HS-27A (cell line): ENCODE data around the gene CES3.

ENCODE experiments used
- DNase-seq: peaks from one replicate; pipeline ENCODE4 v3.0.0-alpha.2; 2012; ENCODE audit warnings: low read depth, missing footprints

CES3 gene, protein sequence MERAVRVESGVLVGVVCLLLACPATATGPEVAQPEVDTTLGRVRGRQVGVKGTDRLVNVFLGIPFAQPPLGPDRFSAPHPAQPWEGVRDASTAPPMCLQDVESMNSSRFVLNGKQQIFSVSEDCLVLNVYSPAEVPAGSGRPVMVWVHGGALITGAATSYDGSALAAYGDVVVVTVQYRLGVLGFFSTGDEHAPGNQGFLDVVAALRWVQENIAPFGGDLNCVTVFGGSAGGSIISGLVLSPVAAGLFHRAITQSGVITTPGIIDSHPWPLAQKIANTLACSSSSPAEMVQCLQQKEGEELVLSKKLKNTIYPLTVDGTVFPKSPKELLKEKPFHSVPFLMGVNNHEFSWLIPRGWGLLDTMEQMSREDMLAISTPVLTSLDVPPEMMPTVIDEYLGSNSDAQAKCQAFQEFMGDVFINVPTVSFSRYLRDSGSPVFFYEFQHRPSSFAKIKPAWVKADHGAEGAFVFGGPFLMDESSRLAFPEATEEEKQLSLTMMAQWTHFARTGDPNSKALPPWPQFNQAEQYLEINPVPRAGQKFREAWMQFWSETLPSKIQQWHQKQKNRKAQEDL

GRCh38 chr16:66961065-66961744, at the start of gene CES3:
Gene CES3, plus strand, starts transcription at chr16:66961266. Its CDS starts 42 bp downstream, at chr16:66961308.
- DNase-seq, result peak; percentile 40

- DNase-seq, result no peak
These were observed 49.3 kb upstream of the CES3 start for GRCh38 chr16:66911801-66912200.

DNA sequence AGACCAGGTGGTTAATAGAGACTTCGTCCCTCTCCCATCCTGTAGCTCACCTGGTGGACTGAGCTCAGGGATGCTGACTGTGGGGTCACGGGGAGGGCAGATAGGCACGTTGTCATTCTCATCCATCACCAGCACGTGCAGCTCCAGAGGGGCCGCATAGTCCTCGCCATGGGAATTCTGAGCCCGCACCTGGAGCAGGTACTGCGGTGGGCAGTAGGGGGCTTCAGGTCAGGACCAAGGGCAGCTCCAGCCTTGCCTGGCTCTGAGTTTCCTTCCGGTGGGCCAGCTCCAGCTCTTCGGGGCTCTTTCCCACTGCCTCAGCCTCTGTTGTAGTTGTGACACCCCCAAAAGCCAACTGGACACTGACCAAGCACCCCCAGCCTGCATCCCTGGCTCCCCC, 48.0 kb upstream of the CES3 start:
- DNase-seq, result no peak

GRCh38 chr16:66913711-66914110, 47.4 kb upstream of the CES3 start:
- DNase-seq, result no peak

- no peak for DNase-seq
These were observed 46.5 kb upstream of the CES3 start for GRCh38 chr16:66914541-66914940.

GRCh38 chr16:66915041-66915440, 46.0 kb upstream of the CES3 start:
- no peak for DNase-seq

DNA sequence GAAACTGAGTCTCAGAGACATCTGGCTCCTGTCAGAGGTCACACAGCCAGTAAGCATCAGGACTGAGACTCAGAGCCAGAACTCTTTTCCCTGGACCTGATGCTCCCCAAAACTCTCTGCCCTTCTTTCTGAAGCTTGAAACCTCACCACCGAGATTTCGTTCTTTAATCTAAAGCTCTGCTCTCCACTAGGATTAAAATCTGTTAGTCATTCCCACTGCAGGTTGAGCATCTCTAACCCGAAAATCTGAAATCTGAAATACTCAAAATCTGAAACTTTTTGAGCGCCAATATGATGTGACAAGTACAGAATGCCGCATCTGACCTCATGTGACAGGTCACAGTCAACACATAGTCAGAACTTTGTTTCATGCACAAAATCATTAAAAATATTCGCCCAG, 44.5 kb upstream of the CES3 start:
- no peak for DNase-seq

DNA sequence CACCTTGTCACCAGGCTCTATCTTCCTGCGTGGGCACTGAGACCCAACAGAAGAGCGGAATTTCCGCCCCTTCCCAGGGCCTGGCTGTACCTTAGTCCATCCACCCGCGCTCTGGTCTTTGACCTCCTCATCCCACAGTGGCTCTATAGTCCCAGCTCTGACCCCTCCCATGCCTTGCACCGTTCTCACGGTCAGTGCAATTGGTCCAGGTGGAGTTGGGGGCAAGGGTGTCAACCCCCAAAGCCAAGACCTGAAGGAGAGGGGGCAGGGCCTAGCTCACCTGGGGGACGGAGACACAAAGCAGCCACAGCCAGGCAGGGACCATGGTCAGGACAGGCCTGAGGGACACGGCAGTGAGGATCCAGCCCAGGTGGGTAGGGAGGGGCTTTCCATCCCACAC, 43.3 kb upstream of the CES3 start:
- DNase-seq, result no peak

DNA sequence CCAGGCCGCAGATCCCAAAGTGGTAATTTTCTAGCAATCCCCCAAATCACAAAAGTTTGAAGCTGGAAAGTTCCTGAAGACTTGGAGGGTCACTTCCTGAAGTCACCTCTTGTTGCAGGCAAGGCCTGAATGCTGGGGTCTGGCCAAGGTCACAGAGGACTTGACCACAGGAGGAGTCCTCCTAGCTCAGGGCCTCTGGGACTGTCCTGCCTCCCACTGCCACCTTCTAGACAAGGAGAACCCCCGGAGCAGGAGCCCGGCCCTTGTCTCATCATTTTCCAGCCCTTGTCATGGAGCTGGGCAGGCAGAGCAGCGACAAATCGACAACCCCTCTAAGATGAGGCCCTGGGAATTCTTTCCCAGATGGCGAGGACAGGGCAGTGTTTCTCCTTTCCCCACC, 42.7 kb upstream of the CES3 start:
- DNase-seq, result no peak

DNA sequence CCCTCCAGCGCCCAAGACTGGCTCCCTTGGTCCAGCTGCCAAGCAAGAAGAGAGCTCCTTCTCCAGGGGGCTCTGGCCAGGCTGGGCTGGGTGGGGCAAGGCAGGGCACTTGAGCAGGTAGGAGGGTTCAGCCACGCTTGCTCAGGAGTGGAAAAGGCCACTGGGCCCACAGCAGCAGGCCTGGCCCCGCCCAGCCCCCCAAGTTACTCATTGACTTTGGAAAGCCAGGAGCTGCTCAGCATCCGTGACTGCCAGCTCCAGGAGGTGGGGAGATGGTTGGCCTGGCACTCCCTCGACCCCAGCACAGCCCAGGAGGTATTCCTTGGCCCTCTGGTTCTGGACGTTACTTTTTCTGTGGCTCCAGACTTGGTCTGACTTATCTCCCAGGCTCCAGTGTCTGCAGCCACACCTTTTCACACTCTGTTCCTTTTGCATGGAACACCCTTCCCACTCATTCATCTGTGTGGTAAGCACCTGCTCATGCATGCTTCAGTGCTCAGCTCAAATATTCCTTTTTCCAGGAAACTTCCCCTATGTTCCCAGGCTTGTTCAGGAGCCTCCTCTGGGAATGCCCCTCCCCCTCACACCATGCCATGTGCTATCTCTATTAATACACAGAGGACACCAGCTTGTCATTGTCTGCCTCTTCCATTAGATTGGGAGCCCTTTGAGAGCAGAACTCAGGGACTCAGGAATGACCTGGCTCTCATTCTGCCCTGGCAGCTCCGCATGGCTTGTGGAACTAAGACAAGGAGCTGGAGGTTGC, 42.1 kb upstream of the CES3 start, which contains the start of gene CDH16:
TSS of gene CDH16 (minus strand) at position 83 of the 766 bp plus-strand sequence. CDS start 820 bp downstream, outside the sequence.
- no peak for DNase-seq

DNA sequence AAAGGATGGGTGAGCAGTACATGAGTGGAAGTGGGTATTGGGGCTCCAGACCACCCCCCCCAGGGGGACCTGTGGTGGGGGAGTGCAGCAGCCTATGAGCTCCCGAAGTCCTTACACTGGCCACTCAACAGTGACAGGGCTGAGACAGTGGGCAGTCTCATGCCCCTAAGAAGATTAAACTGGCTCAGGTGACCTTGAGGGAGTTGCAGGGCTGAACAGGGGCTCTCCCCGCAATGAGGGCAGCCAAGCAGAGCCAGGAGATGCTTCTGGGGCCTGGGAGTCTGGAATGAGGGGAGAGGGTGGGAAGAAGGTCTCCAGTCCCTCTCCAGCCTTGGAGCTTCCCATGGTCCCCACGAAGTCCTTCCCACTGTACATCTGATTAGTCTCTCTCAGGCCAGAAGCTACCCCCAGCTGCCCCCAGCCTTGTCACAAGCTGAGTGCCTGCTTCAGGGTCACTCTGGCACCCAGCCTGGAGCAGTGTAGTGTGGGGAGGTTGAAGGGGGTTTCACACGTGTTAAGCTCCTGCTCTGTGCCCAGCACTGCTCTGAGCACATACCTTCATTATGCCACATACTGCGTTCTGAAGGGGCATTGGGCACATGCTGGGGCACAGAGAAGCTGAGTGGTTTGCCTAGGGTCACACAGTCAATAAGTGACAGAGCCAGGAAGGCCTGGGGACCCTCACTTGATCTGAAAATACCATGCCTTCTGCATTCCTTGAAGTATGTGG, 41.3 kb upstream of the CES3 start:
- no peak for DNase-seq

GRCh38 chr16:66920299-66920590, 40.8 kb upstream of the CES3 start:
- DNase-seq, result no peak

- no peak for DNase-seq
These were observed 40.0 kb upstream of the CES3 start for GRCh38 chr16:66920924-66921680.

GRCh38 chr16:66921729-66922450, 39.2 kb upstream of the CES3 start:
- DNase-seq, result no peak

DNA sequence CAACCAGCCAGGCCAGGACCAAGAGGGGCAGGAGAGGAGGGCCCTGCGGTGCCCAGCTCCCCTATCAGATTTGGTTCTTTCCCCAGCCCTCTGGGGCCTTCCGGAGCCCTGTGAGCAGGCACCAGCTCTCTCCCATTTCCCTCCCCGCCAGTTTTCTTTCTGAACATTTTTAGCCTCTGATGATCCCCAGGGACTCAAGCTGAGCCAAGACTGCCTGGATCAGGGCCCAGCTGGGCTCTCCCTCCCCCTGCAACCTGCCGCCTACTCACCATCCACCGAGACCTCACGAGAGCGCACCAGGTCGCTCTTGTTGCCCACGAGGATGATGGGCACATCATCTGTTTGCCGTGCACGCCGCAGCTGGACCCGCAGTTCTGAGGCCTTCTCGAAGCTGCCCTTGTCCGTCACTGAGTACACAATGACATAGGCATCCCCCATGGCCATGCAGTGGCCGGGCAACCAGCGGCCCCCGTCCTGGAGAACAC, 37.8 kb upstream of the CES3 start:
- no peak for DNase-seq

- DNase-seq, result no peak
These were observed 37.2 kb upstream of the CES3 start for GRCh38 chr16:66923866-66924265.

DNA sequence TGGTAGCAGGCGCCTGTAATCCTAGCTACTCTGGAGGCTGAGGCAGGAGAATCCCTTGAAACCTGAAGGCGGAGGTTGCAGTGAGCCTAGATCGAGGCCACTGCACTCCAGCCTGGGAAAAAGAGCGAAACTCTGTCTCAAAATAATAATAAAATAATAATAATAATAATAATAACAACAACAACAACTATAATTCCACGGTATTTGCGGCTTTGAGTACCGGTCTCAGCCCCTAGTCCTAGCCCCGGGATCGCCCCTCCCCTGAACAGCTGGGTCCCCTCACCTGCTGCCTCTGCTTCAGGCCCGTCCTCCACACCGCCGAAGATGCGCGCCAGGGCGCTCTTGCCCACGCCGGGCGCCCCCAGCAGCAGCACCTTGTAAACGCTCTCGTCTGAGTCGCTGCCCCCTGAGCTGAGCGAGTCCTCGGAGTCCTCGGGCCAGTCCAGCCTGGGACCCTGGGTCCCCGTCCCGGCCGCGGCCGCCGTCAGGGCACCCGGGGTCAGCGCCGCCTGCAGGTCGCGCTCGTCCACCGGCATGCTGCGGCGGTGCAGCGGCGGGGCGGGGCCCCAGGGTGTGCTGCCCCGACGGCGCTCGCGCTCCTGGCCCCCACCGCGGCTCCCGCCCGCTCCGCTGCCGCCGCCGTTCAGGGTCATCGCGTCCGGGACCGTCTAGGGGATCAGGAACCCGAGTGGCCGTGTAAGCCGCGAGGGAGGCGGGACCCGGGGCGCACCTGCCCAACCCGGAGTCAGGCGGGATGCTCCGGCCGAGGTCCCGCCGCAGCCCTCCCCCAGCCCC, 36.3 kb upstream of the CES3 start:
- no peak for DNase-seq

- DNase-seq, result no peak
These were observed 35.7 kb upstream of the CES3 start, which contains the start of gene RRAD for GRCh38 chr16:66925322-66925840. Gene RRAD, minus strand, starts transcription at chr16:66925535. Its CDS starts 356 bp downstream, at chr16:66925179.
